Stimulated activated naive CD4-positive, alpha-beta T cell (primary cell): ENCODE measurements around the gene RDX.
A peak's percentile ranks its signal among the peaks of the same experiment; 100 is the strongest.
"Not testable (repeated sequence)": the region's sequence is repeated elsewhere in the genome, so short reads cannot be mapped to it uniquely, and the experiment has no call there.

Experiments used
- DNase-seq, 6 experiments: peaks; one replicate each; lab custom pipeline; 2025; lab: John Stamatoyannopoulos, UW

RDX gene

DNA sequence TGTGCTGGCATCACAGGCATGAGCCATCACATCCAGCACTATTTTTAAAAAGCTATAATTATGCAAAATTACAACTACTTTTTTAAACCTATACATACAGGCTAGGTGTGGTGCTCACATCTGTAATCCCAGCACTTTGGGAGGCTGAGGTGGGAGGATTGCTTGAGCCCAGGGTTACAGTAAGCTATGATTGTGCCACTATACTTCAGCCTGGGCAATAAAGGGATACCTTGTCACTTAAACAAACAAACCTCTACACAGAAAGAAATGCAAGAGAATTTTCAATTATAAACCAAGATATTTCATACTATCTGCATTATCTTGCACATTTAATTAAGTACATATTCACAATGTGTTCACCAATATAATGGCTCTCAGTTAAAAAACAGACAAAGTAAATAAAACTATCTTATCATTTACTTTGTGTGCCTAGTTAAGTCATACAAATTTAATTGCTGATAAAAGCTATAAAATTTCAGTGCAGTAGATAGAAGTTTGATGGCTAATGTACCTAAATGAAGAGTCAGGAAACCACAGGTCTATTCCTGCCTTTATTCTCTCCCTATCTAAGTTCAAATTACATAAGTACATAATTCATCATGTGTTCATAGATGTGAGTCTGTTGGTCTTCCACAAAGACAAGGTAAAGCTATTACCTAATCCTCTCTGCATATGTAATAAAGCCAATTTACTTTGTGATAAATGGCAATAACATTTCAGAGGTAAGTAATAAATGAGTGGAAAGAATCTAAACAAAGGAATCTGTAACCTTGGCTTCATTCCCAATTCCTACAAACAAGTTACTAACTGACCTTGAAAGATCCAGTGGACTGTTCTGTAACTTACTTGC, 9.0 kb upstream of the RDX start:
- DNase-seq: no peak

DNA sequence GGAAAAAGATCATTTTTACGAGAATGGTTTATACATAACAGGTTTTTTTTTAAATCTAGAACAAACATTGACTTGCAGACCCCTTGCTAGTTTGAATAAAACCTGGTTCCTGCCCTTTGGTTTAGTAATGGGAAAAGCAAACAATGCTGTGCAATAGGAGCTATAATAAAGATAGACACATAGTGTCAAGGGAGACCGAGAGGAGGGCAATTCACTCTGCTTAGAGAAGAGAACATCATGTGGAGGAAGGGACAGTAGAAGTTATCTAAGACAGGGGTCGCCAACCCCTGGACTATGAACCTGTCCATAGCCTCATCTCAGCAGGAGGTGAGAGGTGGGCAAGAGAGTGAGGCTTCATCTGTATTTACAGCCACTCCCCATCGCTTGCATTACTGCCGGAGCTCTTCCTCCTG, 7.0 kb upstream of the RDX start:
- DNase-seq: no peak

DNA sequence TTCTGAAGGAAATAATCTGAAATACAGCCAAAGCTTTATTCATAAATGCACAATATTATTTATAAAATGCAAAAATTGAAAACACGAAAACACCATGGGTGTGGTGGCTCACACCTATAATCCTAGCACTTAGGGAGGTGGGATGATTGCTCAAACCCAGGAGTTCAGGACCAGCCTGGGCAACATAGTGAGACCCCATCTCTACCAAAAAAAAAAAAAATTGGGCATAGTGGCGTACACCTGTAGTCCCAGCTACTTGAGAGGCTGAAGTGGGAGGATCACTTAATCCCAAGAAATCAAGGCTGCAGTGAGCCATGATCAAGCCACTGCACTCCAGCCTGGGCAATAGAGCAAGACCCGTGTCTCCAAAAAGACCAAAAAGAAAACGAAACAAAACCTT, 5.2 kb upstream of the RDX start:
- DNase-seq: no peak

DNA sequence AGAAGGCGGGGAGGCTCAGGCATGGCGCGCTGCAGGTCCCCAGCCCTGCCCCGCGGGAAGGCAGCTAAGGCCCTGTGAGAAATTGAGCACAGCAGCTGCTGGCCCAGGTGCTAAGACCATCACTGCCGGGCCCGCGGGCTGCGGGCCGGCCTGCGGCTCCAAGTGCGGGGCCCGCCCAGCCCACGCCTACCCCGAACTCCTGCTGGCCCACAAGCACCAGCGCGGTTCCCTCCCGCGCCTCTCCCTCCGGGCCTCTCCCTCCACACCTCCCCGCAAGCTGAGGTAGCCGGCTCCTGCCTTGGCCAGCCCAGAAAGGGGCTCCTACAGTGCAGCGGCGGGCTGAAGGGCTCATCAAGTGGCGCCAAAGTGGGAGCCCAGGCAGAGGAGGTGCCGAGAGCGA, 4.6 kb upstream of the RDX start:
- no peak for DNase-seq

DNA sequence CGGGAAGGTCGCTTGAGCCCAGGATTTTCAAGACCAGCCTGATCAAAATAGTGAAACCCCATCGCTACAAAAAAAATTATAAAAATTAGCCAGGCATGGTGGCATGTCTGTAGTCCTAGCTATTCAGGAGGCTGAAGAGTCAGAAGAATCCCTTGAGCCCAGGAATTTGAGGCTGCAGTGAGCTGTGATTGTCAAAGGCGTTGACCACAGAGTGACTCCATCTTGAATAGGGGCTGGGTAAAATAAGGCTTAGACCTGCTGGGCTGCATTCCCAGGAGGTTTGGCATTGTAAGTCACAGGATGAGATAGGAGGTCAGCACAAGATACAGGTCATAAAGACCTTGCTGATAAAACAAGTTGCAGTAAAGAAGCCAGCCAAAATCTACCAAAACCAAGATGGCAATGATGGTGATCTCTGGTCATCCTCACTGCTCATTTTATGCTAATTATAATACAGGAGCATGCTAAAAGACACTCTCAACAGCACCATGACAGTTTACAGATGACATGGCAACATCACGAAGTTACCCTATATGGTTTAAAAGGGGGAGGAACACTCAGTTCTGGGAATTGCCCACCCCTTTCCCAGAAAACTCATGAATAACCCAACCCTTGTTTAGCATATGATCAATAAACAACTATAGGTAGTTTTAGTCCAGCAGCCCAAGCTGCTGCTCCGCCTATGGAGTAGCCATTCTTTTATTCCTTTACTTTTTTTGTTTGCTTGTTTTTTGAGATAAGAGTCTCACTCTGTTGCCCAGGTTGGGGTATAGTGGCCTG, 2.8 kb upstream of the RDX start:
- DNase-seq: no peak

DNA sequence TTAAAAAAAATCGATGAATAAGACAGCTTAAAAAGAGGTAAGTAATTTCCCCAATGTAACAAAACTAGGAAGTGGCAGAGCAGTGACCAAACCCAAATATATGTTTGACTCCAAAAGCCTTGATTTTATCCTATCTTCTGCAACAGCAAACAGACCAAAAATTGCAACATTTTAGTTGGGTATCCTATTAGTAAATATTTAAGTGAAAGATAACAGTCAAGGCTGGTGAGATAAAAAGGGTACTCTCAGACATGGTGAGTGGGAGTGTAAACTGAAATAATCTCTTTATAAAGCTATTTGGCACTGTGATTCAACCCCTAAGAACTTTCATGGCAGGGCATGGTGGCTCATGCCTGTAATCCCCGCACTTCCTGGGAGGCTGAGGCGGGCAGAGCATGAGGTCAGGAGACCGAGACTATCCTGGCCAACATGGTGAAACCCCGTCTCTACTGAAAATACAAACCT, 1.9 kb upstream of the RDX start:
- no peak for DNase-seq

DNA sequence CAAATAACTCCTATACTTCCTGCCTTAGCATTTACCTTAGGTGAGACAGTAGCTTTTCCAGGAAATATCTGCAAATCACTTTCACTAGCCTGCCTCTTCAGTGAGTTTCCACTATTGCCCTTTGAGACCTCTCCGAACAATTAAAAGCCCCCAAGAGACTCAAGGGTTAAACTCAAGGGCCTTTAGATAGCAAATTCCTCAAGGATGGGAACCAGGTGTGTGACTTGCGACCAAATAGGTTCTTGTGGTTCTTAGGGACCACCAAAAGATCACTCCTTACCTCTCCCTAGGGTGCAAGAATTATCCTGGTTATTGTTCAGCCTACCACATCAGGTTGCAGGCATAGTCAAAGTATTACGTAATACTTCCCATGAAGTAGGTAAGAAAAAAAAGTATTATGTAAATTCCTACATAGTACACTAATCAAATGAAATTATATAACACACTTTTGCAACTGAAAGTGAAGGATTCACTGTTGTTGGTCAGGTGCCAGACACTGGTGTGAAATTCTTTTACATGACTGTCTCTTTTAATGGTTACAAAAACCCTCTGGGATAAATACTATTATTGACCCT, 1.4 kb upstream of the RDX start:
- DNase-seq: no peak

DNA sequence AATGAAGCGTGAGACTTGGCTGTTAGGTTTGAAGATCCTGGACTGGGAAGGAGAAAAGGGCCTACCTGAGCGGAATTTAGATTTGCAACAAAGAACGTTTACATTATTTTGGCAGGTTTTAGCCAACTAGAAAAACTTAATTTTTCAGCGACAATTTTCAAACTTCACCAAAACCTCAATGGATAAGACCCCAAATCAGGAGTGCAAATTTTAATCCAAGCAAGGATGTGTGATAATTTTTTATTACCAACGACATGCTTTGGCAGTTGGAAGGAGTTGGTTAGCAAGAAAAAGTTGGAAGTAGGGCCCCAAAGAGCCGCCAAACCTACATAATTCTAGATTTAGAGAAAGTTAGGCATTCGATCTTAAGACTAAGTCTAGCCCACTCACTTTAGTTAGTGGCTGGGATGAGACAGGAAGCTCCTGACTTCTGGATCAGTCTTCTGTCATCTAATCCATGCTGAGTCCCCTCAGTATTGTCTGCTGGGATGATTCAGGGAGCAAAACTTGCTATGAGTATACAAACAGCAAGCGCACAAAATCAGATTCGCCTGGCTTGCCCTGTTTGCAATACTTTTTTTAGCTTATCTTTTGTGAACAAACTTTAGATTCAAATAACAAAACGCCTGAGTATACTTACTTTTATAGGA, 787 bp upstream of the RDX start:
- peak in 1 of 6 experiments; percentile 34 for DNase-seq

DNA sequence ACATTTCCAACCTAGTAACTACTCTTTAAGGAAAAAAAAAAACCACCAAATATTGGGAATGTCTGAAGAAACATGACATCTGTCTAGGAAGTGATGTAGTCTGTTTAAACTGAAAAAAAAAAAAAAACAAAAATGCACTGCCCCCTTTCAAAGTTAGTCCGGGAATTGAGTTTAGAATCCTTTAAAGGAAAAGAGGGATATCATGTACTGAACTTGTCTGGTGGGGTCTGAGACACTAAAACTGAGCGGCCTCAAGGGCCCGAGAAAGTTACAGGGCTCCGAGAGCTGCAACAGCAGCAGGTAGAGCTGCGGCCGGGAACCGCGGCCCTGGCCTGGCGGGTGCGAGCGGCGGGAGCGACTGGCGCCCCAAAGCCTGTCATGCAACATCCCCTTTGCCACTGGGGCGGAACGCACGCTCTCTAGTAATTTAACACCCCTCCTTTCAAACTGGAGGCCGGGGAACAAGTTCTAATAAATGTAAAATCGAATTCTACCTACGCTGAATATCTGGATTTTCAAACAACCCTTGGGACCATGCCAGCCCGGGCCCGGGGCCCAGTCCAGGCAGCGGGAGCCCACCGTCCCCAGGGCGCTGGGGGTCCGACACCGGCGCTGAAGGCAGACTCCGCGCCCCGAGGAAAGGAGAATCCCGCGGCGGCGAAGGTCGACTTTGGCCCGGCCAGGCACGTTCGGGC, 736 bp downstream of the RDX start:
- peak in 4 of 6 experiments; percentile 14 to 48 (median 32) for DNase-seq

DNA sequence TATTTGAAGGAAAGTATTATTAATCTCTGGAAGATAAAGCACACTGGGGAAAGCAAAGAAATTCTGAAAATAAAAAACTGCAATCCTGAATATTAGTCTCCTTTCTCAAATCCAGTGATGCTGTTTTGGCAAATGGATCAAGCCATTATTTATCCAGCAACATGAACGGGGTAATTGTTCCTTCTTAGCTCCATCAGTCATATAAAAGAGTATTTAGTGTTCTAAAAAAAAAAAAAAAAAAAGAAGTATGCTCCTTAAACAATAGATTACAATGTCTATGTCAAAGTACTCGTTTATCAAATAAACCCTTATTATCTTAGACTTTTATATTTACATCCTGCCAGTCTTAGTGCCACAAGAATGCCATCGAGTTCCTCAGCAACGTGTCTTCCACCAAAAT, 1.3 kb downstream of the RDX start:
- DNase-seq: no peak

DNA sequence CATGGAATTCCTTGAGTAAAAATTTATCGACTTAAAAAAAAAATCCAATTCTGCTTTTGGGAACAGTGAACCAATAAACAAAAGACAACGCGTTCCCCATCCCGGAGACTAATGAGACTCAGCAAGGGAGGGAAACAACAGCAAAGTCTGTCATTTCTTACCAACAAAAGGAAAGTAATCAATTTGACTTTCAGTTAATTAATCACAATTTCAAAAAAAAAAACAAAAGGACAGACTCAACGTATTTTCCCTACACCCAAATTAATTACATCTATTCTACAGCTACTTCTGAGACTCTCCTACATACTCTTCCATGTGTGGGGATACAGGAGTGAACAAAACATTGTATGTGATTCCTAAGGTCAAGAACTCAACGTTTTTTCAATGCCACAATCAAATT, 1.9 kb downstream of the RDX start:
- no peak for DNase-seq

DNA sequence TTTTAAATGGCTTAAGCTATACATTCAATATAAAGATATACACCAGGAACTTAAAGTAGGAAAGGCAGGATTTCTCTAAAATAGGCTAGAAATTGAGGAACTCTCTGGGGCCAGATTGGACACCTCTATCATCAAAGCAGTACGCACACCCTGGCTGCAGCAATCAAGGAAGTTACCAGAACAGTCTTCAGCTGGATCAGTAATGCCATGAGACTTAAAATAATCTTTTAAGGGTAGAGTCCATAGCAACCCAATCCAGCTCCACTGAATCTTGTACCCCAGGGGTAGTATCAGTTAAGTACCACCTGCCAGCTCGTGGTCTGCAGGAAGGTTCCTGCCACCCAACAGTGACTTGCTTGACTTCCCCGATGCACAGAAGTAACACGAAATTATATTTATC, 3.0 kb downstream of the RDX start:
- DNase-seq: no peak

DNA sequence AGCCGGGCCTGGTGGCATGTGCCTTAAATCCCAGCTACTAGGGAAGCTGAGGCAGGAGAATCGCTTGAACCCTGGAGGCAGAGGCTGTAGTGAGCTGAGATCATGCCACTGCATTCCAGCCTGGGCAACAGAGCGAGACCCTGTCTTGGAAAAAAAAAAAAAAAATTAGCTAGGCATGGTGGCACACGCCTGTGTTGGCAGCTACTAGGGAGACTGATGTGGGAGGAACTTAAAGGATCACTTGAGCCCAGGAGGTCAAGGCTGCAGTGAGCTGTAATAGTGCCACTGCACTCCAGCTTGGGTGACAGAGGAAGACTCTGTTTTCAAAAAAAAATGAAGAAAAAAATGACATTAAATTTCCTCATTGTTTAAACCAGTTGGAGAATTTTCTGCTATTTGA, 4.3 kb downstream of the RDX start:
- not testable (repeated sequence) for DNase-seq

DNA sequence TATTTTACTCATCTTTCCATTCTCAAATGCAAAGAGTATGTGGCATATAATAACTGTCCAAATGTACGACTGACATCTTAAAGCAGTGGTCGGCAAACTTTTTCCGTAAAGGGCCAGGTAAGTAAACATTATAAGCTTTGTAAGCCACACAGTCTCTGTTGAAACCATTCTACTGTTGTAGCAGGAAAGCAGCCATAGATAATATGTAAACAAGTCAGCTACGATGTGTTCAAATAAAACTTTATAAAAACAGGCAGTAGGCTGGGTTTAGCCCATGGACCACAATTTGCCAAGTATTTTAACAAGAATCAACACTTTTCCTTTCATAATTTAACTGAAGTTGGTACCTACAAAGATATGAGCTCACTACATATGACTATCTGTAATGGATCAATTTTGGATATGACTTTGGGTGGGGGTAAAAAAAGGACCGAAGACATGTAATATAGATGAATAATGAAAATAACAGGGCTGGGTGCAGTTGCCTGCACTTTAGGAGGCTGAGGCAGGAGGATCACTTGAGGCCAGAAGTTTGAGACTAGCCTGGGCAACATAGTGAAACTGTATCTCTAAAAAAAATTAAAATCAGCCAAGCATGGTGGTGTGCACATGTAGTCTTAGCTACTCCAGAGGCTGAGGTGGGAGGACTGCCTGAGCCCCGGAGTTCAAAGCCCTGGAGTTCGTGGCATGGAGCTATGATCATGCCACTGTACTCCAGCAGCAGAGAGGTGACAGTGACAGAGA, 5.7 kb downstream of the RDX start:
- DNase-seq: no peak

DNA sequence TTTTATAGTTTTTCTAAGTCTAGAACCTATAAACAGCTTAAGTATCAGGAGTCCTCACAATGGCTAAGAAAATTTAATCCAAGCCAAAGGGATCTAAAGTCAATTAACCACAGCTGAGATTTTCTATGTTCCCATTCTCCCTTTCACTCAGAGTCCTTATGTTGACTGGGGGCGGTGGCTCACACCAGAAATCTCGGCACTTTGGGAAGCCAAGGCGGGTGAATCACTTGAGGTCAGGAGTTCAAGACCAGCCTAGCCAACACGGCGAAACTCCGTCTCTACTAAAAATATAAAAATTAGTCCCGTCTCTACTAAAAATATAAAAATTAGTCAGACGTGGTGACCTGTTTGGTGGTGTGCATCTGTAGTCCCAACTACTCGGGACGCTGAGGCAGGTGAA, 6.9 kb downstream of the RDX start:
- no peak for DNase-seq

DNA sequence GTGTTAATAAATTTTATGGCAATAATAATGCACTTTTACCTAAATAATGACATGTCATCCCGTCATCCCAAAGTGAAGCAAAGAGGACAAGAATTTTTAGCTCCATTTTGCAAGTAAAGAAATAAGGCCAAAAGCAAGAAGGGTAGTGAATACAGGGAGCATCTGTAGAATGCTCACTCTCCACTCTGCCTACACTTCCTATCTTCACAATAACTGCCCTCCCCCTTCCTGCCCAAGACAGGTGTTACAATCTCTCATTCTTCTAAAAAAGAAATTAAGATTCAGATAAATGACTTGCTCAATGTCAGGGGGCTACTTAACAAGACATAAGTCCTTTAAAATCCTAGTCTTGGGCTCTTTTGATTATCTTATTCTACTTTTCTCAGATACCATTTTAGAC, 8.9 kb downstream of the RDX start:
- no peak for DNase-seq

DNA sequence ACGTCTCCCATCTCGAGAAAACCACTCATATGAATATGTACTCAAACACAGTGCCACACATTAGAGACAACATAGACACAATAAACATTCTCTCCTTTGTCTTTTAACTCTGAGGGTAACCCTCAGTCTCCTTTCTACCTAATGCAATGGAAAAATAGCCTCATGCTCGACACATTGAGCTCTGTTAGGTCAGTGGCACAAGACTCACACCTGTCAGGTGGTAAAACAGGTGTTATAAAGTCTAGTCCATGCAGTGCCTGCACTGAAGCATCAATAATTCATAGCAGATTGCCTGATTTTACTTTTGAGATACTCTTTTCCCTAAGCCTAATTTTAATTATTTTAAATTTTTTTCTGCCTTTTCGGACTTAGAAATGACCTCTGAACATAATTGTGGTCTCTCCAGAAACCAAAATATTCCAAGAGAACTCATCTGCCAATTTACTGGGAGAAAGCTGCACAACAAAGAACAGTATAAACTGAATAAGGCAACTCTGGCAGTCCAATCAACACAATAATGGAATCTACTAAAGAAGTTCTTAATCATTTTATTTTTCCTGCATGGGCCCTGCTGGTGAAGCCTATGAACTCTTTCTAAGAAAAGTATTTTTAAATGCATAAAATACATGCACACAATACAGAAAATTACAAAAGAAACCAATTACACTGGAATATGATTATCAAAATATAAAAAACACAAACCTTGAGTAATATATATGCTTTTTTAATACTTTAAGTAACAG, 9.9 kb downstream of the RDX start:
- no peak for DNase-seq

DNA sequence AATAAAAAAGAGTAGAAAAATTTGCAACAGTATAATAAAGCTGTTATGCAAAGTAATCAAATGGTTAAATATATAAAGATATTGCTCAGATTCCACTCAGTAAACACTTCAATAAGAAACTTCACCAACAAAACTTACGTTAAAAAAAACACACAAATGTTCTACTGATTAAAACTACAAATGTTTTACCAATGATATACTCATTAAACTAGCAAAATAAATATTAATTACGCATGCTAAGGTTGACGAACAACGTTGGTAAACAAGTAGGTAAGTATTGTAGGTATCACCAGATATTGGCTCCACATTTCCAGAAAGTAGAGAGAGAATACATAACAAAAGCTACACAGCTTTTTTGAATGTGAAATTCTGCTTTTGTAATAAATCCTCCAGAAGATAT, 12.6 kb downstream of the RDX start:
- DNase-seq: no peak

DNA sequence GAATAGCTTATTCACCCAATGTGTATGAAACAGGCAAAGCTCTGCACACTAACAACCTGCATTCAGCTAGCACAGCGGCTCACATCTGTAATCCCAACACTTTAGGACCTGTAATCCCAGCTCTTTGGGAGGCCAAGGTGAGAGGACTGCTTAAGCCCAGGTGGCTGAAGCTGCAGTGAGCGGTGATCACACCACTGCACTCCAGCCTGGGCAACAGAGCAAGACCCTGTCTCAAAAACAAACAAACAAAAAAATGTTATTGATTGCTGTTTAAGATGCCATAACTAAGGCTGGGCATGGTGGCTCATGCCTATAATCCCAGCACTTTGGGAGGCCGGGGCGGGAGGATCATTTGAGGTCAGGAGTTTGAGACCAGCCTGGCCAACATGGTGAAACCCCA, 15.8 kb downstream of the RDX start:
- not testable (repeated sequence) for DNase-seq

DNA sequence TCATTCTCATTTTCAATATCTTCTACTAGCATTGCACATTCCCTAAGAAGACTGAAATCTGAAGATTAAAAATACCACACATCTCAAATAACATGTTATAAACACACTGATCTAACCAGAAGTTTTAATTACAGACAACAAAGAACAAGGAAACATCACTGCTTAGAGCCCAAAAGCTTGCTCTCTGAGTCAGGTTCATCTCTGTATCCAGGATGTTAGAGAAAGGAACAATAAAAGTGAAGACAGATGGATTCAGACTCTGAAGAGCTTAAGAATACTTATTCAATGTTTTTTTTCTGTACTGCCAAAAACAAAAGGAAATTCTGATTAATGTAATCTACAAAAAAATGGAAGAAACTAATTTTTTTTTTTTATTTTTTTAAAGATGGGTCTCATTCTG, 16.5 kb downstream of the RDX start:
- no peak for DNase-seq
